Keratinocyte (primary cell): ENCODE data around the gene SLN.

Experiments used
- EZH2 ChIP-seq: IDR thresholded peaks from one replicate; pipeline ENCODE4 v1.6.1; 2012; ENCODE audit warnings: inconsistent platforms, mild to moderate bottlenecking, low read length, moderate library complexity
- TF ChIP-seq, protein P1 (sequence below), 3 experiments: IDR thresholded peaks in 1 of 3; conservative IDR thresholded peaks in 1 of 3; optimal IDR thresholded peaks in 1 of 3; 2 replicates in 2 of 3; 3 replicates in 1 of 3; pipeline versions ENCODE3 to v1.5.1; 2011; ENCODE audit warnings: low read length in 3 of 3, mild to moderate bottlenecking in 3 of 3, moderate library complexity in 2 of 3, control low read depth in 1 of 3, inconsistent platforms in 1 of 3; ENCODE audit not compliant: insufficient read depth in 2 of 3; ENCODE audit errors: extremely low read depth in 1 of 3

DNA sequence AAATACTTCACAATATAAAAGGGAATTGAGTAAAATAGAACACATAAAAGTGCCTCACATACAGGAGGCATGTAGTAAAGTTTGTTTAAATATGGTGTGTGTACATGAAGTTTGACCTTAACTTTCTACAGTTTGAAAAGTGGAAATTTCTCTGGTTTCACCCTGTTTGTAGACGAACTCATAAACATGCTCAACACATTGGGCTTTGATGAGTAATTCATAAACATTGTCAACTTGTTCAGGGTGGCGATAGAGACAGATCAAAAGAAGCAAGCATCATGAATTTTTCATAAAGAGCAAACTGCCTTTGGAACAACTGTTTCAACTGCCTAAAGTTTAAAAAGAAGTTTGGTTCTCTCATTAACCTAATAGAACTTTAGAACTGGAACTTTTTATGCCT is 9.1 kb downstream of the SLN start:
- no peak for TF ChIP-seq EZH2
- TF ChIP-seq, protein P1, sequence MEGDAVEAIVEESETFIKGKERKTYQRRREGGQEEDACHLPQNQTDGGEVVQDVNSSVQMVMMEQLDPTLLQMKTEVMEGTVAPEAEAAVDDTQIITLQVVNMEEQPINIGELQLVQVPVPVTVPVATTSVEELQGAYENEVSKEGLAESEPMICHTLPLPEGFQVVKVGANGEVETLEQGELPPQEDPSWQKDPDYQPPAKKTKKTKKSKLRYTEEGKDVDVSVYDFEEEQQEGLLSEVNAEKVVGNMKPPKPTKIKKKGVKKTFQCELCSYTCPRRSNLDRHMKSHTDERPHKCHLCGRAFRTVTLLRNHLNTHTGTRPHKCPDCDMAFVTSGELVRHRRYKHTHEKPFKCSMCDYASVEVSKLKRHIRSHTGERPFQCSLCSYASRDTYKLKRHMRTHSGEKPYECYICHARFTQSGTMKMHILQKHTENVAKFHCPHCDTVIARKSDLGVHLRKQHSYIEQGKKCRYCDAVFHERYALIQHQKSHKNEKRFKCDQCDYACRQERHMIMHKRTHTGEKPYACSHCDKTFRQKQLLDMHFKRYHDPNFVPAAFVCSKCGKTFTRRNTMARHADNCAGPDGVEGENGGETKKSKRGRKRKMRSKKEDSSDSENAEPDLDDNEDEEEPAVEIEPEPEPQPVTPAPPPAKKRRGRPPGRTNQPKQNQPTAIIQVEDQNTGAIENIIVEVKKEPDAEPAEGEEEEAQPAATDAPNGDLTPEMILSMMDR (optimal IDR thresholded peaks at IDR 0.05 in 1 of 3, IDR thresholded peaks at IDR 0.05 in 1 of 3, conservative IDR thresholded peaks at IDR 0.05 in 1 of 3; ENCODE audit: extremely low read depth in 1 of 3, insufficient read depth in 2 of 3, low read length in 3 of 3) = no peak
